Type B pancreatic cell (in vitro differentiated cells): ENCODE results near the gene SRC. TPM values are rescaled to one million over a fixed set of nuclear protein-coding genes. Genes with fewer than 3 reads are reported as not detected.

Experiments
- DNase-seq: peaks from one replicate; pipeline ENCODE4 v3.0.0; 2021; ENCODE audit warnings: mixed read lengths; ENCODE audit not compliant: unreplicated experiment; ENCODE audit errors: extremely low spot score
- H3K27ac Mint-ChIP-seq: 2 replicates; pipeline ENCODE4 v1.8.0; 2021; ENCODE audit warnings: mild to moderate bottlenecking, mixed read lengths
- H3K27me3 Mint-ChIP-seq: 2 replicates; pipeline ENCODE4 v1.8.0; 2021; ENCODE audit warnings: mixed read lengths
- H3K36me3 Mint-ChIP-seq: 2 replicates; pipeline ENCODE4 v1.8.0; 2021; ENCODE audit warnings: mixed read lengths
- H3K4me1 Mint-ChIP-seq: one replicate; pipeline ENCODE4 v1.8.0; 2021; ENCODE audit warnings: mixed read lengths; ENCODE audit not compliant: unreplicated experiment
- H3K4me3 Mint-ChIP-seq: 2 replicates; pipeline ENCODE4 v1.8.0; 2021; ENCODE audit warnings: mild to moderate bottlenecking, mixed read lengths
- H3K9me3 Mint-ChIP-seq: 2 replicates; pipeline ENCODE4 v1.8.0; 2021; ENCODE audit warnings: mixed read lengths
- CTCF ChIP-seq: fragments of 200-600 bp; sonication (generic); conservative IDR thresholded peaks from 2 replicates; pipeline ENCODE4 v1.5.0; 2021; ENCODE audit warnings: antibody characterized with exemption, mild to moderate bottlenecking
- total RNA-seq: library from RNA; stranded (reverse); gene quantifications from 2 replicates; pipeline ENCODE4 v1.2.1, GENCODE V29; 2021; ENCODE audit warnings: low replicate concordance

Gene SRC
- total RNA-seq, 1 donor from 2014 or later: 56.0 TPM

DNA sequence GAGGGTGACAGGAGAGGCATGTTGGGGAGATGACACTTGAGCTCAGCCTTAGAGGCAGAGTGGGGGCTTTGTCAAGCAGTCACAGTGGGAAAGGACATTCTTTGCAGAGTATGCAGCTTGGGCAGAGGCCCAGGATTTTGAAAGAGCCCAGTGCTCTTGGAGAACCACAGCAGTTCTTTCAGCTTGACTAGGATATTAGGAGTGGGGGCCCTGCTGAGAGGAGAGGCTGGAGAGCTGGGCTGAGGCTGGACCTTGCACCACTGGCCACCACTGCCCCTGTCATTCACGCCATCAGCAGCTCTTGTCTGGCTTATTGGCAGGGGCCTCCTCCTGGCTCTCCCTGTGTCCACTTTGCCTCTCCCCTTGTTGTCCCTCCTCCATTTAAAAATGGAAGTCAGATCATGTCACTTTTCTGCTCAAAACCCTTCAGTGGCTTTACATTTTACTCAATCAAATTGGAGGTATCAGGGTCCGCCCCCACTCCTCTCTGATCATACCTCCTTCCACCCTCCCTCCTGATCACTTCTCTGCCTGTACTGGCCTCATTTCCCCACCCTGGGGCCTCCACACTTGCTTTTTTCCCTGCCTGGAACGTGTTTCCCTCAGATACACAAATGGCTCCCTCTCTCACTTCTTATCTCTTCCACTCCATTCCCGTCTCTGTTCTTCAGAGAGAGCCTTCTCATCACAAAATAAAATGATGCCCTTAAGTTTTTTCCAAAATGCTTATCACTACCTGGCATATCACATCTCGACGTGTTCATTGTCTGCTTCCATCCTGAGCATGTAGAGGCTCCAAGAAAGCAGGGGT, 46.0 kb upstream of the SRC start:
- TF ChIP-seq CTCF: no peak
- DNase-seq: no peak
- H3K27me3 Mint-ChIP-seq: no peaks in the 10 kb centered on the region
- no peak overlapping the region for H3K27ac Mint-ChIP-seq
- peaks cover 35% of the 10 kb centered on the region for H3K36me3 Mint-ChIP-seq
- no peak overlapping the region for H3K4me3 Mint-ChIP-seq
- peaks cover 33% of the 10 kb centered on the region for H3K4me1 Mint-ChIP-seq
- H3K9me3 Mint-ChIP-seq: no peaks in the 10 kb centered on the region

DNA sequence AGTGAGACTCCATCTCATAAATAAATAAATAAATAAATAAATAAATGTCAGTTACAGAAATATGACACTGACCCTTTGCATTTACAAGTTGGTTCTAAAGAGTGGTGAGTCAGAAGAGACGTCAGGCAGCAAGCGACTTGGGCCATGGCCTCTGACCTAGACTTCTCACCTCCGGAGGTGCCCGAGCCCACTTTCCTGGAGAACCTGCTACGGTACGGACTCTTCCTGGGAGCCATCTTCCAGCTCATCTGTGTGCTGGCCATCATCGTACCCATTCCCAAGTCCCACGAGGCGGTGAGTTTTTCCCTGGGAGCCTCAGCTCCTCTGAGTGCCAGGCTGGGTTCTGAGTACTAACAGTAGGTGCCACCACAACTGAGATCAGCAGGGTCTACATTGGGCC, 44.8 kb upstream of the SRC start:
- no peaks in the 10 kb centered on the region for H3K27me3 Mint-ChIP-seq
- H3K27ac Mint-ChIP-seq: no peak overlapping the region
- no peaks in the 10 kb centered on the region for H3K9me3 Mint-ChIP-seq
- peaks cover 39% of the 10 kb centered on the region for H3K36me3 Mint-ChIP-seq
- no peak overlapping the region for H3K4me3 Mint-ChIP-seq
- no peak for DNase-seq
- peaks cover 27% of the 10 kb centered on the region for H3K4me1 Mint-ChIP-seq
- no peak for TF ChIP-seq CTCF

DNA sequence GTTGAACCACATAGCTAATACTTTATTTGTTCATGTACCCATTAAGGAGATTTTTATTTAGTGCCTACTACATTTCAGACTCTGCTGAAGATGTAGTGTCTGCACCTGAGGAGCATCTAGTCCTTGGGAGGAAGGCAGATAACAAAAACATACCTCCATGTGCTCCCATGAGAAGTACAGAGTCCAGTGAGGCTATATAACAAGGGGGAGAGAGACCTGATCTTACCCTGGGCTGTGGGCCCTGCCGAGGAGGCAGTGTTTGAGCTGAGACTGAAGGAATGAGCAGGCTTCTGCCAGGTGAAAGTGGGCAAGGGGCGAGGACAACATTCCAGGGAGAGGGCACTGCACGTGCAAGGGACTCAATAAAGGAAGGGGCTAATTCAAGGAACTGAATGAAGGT, 44.4 kb upstream of the SRC start:
- no peak overlapping the region for H3K4me3 Mint-ChIP-seq
- H3K27me3 Mint-ChIP-seq: no peaks in the 10 kb centered on the region

GRCh38 chr20:37302981-37303380, 43.0 kb upstream of the SRC start:
- Mint-ChIP-seq H3K4me1 (peaks cover 19% of the 10 kb centered on the region), H3K36me3 (peaks cover 39% of the 10 kb centered on the region), H3K27me3 (no peaks in the 10 kb centered on the region), H3K9me3 (no peaks in the 10 kb centered on the region), H3K4me3 (no peak overlapping the region), H3K27ac (no peak overlapping the region)
- DNase-seq: no peak
- TF ChIP-seq CTCF: no peak

More for the DNA sequence above, 44.4 kb upstream of the SRC start:
- Mint-ChIP-seq H3K27ac (no peak overlapping the region), H3K4me1 (peaks cover 23% of the 10 kb centered on the region), H3K9me3 (no peaks in the 10 kb centered on the region), H3K36me3 (peaks cover 39% of the 10 kb centered on the region)
- no peak for DNase-seq
- TF ChIP-seq CTCF: no peak

- Mint-ChIP-seq H3K36me3 (peaks cover 39% of the 10 kb centered on the region), H3K27me3 (no peaks in the 10 kb centered on the region)
These were observed 42.3 kb upstream of the SRC start for GRCh38 chr20:37303637-37304036.

More at GRCh38 chr20:37303637-37304036, 42.3 kb upstream of the SRC start:
- Mint-ChIP-seq H3K9me3 (no peaks in the 10 kb centered on the region), H3K4me1 (peaks cover 21% of the 10 kb centered on the region), H3K27ac (no peak overlapping the region), H3K4me3 (no peak overlapping the region)
- DNase-seq: no peak
- no peak for TF ChIP-seq CTCF
